Endothelial cell of umbilical vein (primary cell): ENCODE data around the gene TNFRSF1A. TPM values are rescaled to one million over a fixed set of nuclear protein-coding genes. Genes with fewer than 3 reads are reported as not detected.

ENCODE experiments used
- BruUV-seq: library from RNA; stranded (reverse); fragments of 400-500 nt; replicated peaks from 2 replicates; lab custom pipeline; 2021; lab: Mats Ljungman, UMichigan
- CTCF ChIA-PET: fragments of 300-600, 350-600 bp; sonication (Branson Sonifier 250); formaldehyde crosslinking; loops from one replicate; lab custom pipeline; 2021; ENCODE audit warnings: antibody characterized with exemption, inconsistent platforms; lab: Charles Lee
- POLR2A ChIA-PET: fragments of 300-600, 350-600 bp; sonication (Branson Sonifier 250); formaldehyde crosslinking; loops from one replicate; lab custom pipeline; 2021; ENCODE audit warnings: antibody characterized with exemption, inconsistent platforms; lab: Charles Lee
- DNase-seq: peaks from one replicate; pipeline ENCODE4 v3.0.0-alpha.2; 2011; ENCODE audit warnings: low read depth, low spot score
- FAIRE-seq: peaks from 2 replicates; lab custom pipeline; 2011; peaks lifted over from hg19 to GRCh38; lab: Jason Lieb, UNC
- H2AFZ ChIP-seq: 2 replicates; pipeline ENCODE4 v1.6.0; 2012; ENCODE audit warnings: low read depth, low read length, control low read depth, inconsistent platforms
- H3K27ac ChIP-seq: 2 replicates; pipeline ENCODE4 v1.5.1; 2011; ENCODE audit warnings: low read depth, mild to moderate bottlenecking, control low read depth, low read length, moderate library complexity; ENCODE audit not compliant: insufficient read depth
- H3K27me3 ChIP-seq, 2 experiments: 2 replicates each; pipeline versions ENCODE4 v1.6.0 to v1.6.1; 2011; ENCODE audit warnings: low read length in 2 of 2, mixed read lengths in 1 of 2; ENCODE audit not compliant: control insufficient read depth in 2 of 2, insufficient read depth in 2 of 2
- H3K36me3 ChIP-seq, 2 experiments: 2 replicates in 1 of 2; 3 replicates in 1 of 2; pipeline ENCODE4 v1.5.1; 2011; ENCODE audit warnings: low read length in 2 of 2, mild to moderate bottlenecking in 1 of 2, moderate library complexity in 1 of 2; ENCODE audit not compliant: control insufficient read depth in 2 of 2, insufficient read depth in 2 of 2; ENCODE audit errors: extremely low read depth in 1 of 2
- H3K4me1 ChIP-seq: 3 replicates; pipeline ENCODE4 v1.5.1; 2011; ENCODE audit warnings: mild to moderate bottlenecking, low read length; ENCODE audit not compliant: control insufficient read depth, insufficient read depth; ENCODE audit errors: extremely low read depth
- H3K4me2 ChIP-seq: 2 replicates; pipeline ENCODE4 v1.6.1; 2011; ENCODE audit warnings: low read length, control low read depth, mixed read lengths; ENCODE audit not compliant: insufficient read depth
- H3K4me3 ChIP-seq, 3 experiments: fragments of 200-600 bp in 1 of 3; sonication (generic), shearing (Covaris generic) in 1 of 3; replicated peaks in 1 of 3; 2 replicates each; pipeline ENCODE4 v1.5.1; 2011 to 2016; ENCODE audit warnings: control low read depth in 3 of 3, low read length in 3 of 3, mild to moderate bottlenecking in 2 of 3, inconsistent platforms in 1 of 3, low read depth in 1 of 3, moderate library complexity in 1 of 3; ENCODE audit not compliant: insufficient read depth in 1 of 3
- H3K79me2 ChIP-seq: 2 replicates; pipeline ENCODE4 v1.6.0; 2012; ENCODE audit warnings: low read length, inconsistent platforms; ENCODE audit not compliant: control insufficient read depth, insufficient read depth
- H3K9ac ChIP-seq: replicated peaks from 2 replicates; pipeline ENCODE3; 2011; ENCODE audit warnings: low read length, control low read depth; ENCODE audit not compliant: insufficient read depth; ENCODE audit errors: extremely low read depth
- H3K9me1 ChIP-seq: replicated peaks from 3 replicates; pipeline ENCODE4 v1.6.0; 2011; ENCODE audit warnings: mild to moderate bottlenecking, low read length; ENCODE audit not compliant: control insufficient read depth, insufficient read depth; ENCODE audit errors: extremely low read depth
- H3K9me3 ChIP-seq: replicated peaks from 2 replicates; pipeline ENCODE4 v1.5.1; 2012; ENCODE audit warnings: low read length, inconsistent platforms; ENCODE audit not compliant: control insufficient read depth, insufficient read depth
- H4K20me1 ChIP-seq: replicated peaks from 2 replicates; pipeline ENCODE3; 2011; ENCODE audit warnings: mild to moderate bottlenecking, low read length; ENCODE audit not compliant: control insufficient read depth, insufficient read depth; ENCODE audit errors: extremely low read depth
- EZH2 ChIP-seq: IDR thresholded peaks from 2 replicates; pipeline ENCODE4 v1.6.1; 2012; ENCODE audit warnings: borderline replicate concordance, low read depth, mild to moderate bottlenecking, moderate library complexity, low read length, inconsistent platforms; ENCODE audit not compliant: severe bottlenecking
- FOS ChIP-seq: IDR thresholded peaks from 2 replicates; pipeline ENCODE4 v1.6.1; 2011; ENCODE audit warnings: mild to moderate bottlenecking, low read length, moderate library complexity, borderline replicate concordance; ENCODE audit not compliant: insufficient read depth
- GATA2 ChIP-seq: IDR thresholded peaks from 2 replicates; pipeline ENCODE4 v1.7.0; 2011; ENCODE audit warnings: low read depth, mild to moderate bottlenecking, moderate library complexity, mixed read lengths, low read length; ENCODE audit not compliant: insufficient read length, insufficient read depth
- JUN ChIP-seq: IDR thresholded peaks from 2 replicates; pipeline ENCODE4 v1.6.1; 2011; ENCODE audit warnings: borderline replicate concordance, low read depth; ENCODE audit not compliant: insufficient read length, insufficient read depth
- MYC ChIP-seq: IDR thresholded peaks from one replicate; pipeline ENCODE4 v1.6.1; 2011; ENCODE audit warnings: mild to moderate bottlenecking, low read depth, low read length
- POLR2A ChIP-seq: IDR thresholded peaks from 2 replicates; pipeline ENCODE4 v1.6.1; 2012; ENCODE audit warnings: low read depth, mild to moderate bottlenecking, control low read depth, low read length
- POLR2AphosphoS5 ChIP-seq: IDR thresholded peaks from 2 replicates; pipeline ENCODE4 v1.6.1; 2012; ENCODE audit warnings: low read depth, mild to moderate bottlenecking, control low read depth, low read length, moderate library complexity; ENCODE audit not compliant: insufficient read depth
- dilution Hi-C: fragments of 300-500 bp; cut with MboI; formaldehyde crosslinking; loops from one replicate; pipeline ENCODE4 v1.15.0; 2019; ENCODE audit warnings: low sequenced_read_pairs; ENCODE audit not compliant: extremely low pct_ligation_motif_present
- intact Hi-C: fragments of 100-400 bp; cut with micrococcal nuclease; formaldehyde crosslinking; loops from one replicate; pipeline ENCODE4 v1.10.0; 2022
- polyA plus RNA-seq, 4 experiments: library from polyadenylated mRNA; depleted of rRNA in 3 of 4; stranded (reverse) in 3 of 4; unstranded in 1 of 4; fragments of >200 nt; gene quantifications; 2 replicates each; pipeline versions ENCODE4 v1.2.1 to v1.2.3, GENCODE V29; 2011 to 2012; ENCODE audit warnings: missing spikeins in 1 of 4
- total RNA-seq: library from RNA; stranded (reverse); gene quantifications from 2 replicates; pipeline ENCODE4 v1.2.3, GENCODE V29; 2021
- TF ChIP-seq, protein P1 (sequence below), 2 donors: IDR thresholded peaks; 1 replicate in 1 of 2; 2 replicates in 1 of 2; pipeline ENCODE4 v1.5.1; 2011; ENCODE audit warnings: low read length in 2 of 2, mild to moderate bottlenecking in 2 of 2, moderate library complexity in 2 of 2, control low read depth in 1 of 2, inconsistent platforms in 1 of 2, low read depth in 1 of 2; ENCODE audit not compliant: insufficient read depth in 1 of 2; ENCODE audit errors: extremely low read depth in 1 of 2
- TF ChIP-seq, protein P2 (sequence below): IDR thresholded peaks from 2 replicates; pipeline ENCODE4 v1.6.1; 2011; ENCODE audit not compliant: insufficient read depth, insufficient read length

Gene TNFRSF1A
- total and polyA plus RNA-seq, 2 donors (not counting 3 experiments of a cell fraction or from before 2014, with no cell fraction given): 86.5 to 98.2 TPM

DNA sequence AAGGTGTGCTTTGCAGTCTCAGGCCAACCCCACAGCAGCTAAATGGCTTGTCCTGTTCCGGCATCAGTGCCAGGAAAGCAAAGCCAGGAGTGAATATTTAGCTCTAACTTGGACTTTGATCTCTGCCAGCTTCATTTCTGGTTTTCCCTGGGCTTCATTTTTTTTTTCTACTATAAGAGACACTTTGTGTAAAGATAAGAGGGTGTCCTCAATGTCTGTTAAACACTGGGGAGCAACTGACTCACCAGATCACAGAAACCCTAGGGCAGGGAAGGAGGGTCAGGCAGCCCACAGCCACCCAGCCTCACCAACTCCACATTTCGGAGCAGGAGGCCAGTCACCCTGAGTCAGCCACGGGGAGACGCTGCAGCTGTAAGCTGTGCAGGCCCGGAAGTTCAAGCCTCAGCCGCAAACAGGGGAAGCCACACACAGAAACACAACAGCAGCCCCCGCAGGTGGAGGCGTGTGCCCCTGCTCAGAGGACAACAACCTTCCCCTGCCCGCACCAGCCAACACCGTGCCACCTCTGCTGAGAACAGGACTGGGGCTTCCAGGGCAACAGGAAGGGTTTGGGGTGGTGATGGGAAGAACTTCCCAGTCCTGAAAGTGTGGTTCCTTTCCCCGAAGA, 6.3 kb downstream of the TNFRSF1A start:
- no peaks in the 10 kb centered on the region for H3K9me1 ChIP-seq
- intact Hi-C loops (loop anchor here (1.0 to 5.0 kb wide), 9 partner anchors 10 to 199 kb away; partner anchors contain the start of genes GAPDH and LTBR), dilution Hi-C loops (no loop called here)
- peak overlapping the region in 2 of 3 experiments; percentile 1 to 37 for H3K4me3 ChIP-seq
- no peaks in the 10 kb centered on the region for H4K20me1 ChIP-seq
- peak; percentile 85 for DNase-seq
- peak; percentile 18 for FAIRE-seq
- H3K4me2 ChIP-seq: peak overlapping the region; percentile 60
- H3K9ac ChIP-seq: peak overlapping the region; percentile 75
- H3K4me1 ChIP-seq: peaks cover 63% of the 10 kb centered on the region
- H3K27ac ChIP-seq: peak overlapping the region; percentile 92
- peaks cover 17 to 27% of the 10 kb centered on the region in 2 experiments for H3K36me3 ChIP-seq
- TF ChIP-seq, protein P1, sequence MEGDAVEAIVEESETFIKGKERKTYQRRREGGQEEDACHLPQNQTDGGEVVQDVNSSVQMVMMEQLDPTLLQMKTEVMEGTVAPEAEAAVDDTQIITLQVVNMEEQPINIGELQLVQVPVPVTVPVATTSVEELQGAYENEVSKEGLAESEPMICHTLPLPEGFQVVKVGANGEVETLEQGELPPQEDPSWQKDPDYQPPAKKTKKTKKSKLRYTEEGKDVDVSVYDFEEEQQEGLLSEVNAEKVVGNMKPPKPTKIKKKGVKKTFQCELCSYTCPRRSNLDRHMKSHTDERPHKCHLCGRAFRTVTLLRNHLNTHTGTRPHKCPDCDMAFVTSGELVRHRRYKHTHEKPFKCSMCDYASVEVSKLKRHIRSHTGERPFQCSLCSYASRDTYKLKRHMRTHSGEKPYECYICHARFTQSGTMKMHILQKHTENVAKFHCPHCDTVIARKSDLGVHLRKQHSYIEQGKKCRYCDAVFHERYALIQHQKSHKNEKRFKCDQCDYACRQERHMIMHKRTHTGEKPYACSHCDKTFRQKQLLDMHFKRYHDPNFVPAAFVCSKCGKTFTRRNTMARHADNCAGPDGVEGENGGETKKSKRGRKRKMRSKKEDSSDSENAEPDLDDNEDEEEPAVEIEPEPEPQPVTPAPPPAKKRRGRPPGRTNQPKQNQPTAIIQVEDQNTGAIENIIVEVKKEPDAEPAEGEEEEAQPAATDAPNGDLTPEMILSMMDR (IDR thresholded peaks at IDR 0.05; ENCODE audit: extremely low read depth in 1 of 2, insufficient read depth in 1 of 2, low read depth in 1 of 2, low read length in 2 of 2): peak; percentile 70 to 71
- TF ChIP-seq FOS (peak; percentile 59), POLR2AphosphoS5 (no peak), JUN (no peak), POLR2A (no peak), MYC (peak; percentile 37), EZH2 (no peak), GATA2 (no peak)
- TF ChIP-seq, protein P2, sequence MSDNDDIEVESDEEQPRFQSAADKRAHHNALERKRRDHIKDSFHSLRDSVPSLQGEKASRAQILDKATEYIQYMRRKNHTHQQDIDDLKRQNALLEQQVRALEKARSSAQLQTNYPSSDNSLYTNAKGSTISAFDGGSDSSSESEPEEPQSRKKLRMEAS: no peak
- H3K79me2 ChIP-seq: peaks cover 66% of the 10 kb centered on the region
- no peaks in the 10 kb centered on the region for H3K9me3 ChIP-seq
- POLR2A ChIA-PET: interaction anchor here (0.8 to 1.8 kb wide), 10 partner anchors 10 to 204 kb away, joined by 3 to 13 read pairs (median 7); partner anchors contain the start of genes GAPDH, LTBR and VAMP1
- H3K27me3 ChIP-seq: no peaks in the 10 kb centered on the region
- no peak overlapping the region for H2AFZ ChIP-seq
- BruUV-seq: no TSS peak
- CTCF ChIA-PET: interaction anchor here (0.7 to 4.4 kb wide), 22 partner anchors 8 to 347 kb away, joined by 3 to 58 read pairs (median 8); partner anchors contain the start of genes LTBR and SCNN1A
